PC-3 (cell line): ENCODE results near the gene KRT80.

ENCODE experiments used
- CTCF ChIP-seq: fragments of 300-600 bp; sonication (generic); conservative IDR thresholded peaks from 2 replicates; pipeline ENCODE4 v1.5.1; 2017; ENCODE audit warnings: antibody characterized with exemption, low read depth, mild to moderate bottlenecking, low read length
- EZH2 ChIP-seq: fragments of 300-600 bp; sonication (generic); IDR thresholded peaks from one replicate; pipeline ENCODE4 v1.6.1; 2017; ENCODE audit warnings: antibody characterized with exemption, mild to moderate bottlenecking, low read length; ENCODE audit not compliant: unreplicated experiment

GRCh38 chr12:52182898-52183543, 8.8 kb downstream of the KRT80 start:
- TF ChIP-seq CTCF, result no peak
- TF ChIP-seq EZH2, result no peak
